SK-N-SH (cell line): ENCODE measurements around the gene SP4. TPM values are rescaled to one million over a fixed set of nuclear protein-coding genes. Genes with fewer than 3 reads are reported as not detected.
A peak's percentile ranks its signal among the peaks of the same experiment; 100 is the strongest.

ENCODE experiments used
- CTCF ChIA-PET: fragments of 300-600, 350-600 bp; formaldehyde crosslinking; extraction: SDS; loops from one replicate; lab custom pipeline; 2021; lab: Yijun Ruan, JAX
- POLR2A ChIA-PET: fragments of 350-600 bp; sonication (Branson Sonifier 250); formaldehyde crosslinking; extraction: SDS; loops from one replicate; lab custom pipeline; 2020; ENCODE audit warnings: antibody characterized with exemption, inconsistent platforms; lab: Yijun Ruan, JAX
- DNase-seq: peaks from one replicate; pipeline ENCODE4 v3.0.0; 2012
- H2AFZ ChIP-seq: fragments of 200-600 bp; sonication (generic); 2 replicates; pipeline ENCODE4 v1.8.1; 2016; ENCODE audit warnings: antibody characterized with exemption, mild to moderate bottlenecking, low read depth
- H3F3A ChIP-seq: fragments of 200-600 bp; sonication (generic); replicated peaks from 2 replicates; pipeline ENCODE3; 2016; ENCODE audit warnings: antibody characterized with exemption, mild to moderate bottlenecking; ENCODE audit not compliant: insufficient read depth
- H3K27ac ChIP-seq, 2 experiments: fragments of 200-500 bp in 1 of 2; fragments of 200-600 bp in 1 of 2; sonication (Bioruptor generic) in 1 of 2; sonication (generic), shearing (Covaris generic) in 1 of 2; 2 replicates each; pipeline versions ENCODE4 v1.5.1 to v1.6.1; 2014 to 2016; ENCODE audit warnings: low read depth in 2 of 2, inconsistent platforms in 1 of 2, low read length in 1 of 2, mild to moderate bottlenecking in 1 of 2, mixed read lengths in 1 of 2
- H3K27me3 ChIP-seq: fragments of 200-600 bp; sonication (generic), shearing (Covaris generic); 2 replicates; pipeline ENCODE4 v1.6.1; 2016; ENCODE audit warnings: mixed run types; ENCODE audit not compliant: insufficient read depth
- H3K36me3 ChIP-seq, 2 experiments: fragments of 200-500 bp in 1 of 2; fragments of 200-600 bp in 1 of 2; sonication (Bioruptor generic) in 1 of 2; sonication (generic) in 1 of 2; replicated peaks in 1 of 2; 2 replicates each; pipeline versions ENCODE3 to v1.5.1; 2014 to 2016; ENCODE audit warnings: low read length in 1 of 2, mild to moderate bottlenecking in 1 of 2; ENCODE audit not compliant: insufficient read depth in 2 of 2, control insufficient read depth in 1 of 2
- H3K4me1 ChIP-seq, 2 experiments: fragments of 200-500 bp in 1 of 2; fragments of 200-600 bp in 1 of 2; sonication (Bioruptor generic) in 1 of 2; sonication (generic), shearing (Covaris generic) in 1 of 2; 2 replicates each; pipeline versions ENCODE4 v1.5.1 to v1.6.1; 2014 to 2016; ENCODE audit warnings: low read depth in 1 of 2, low read length in 1 of 2, mixed run types in 1 of 2; ENCODE audit not compliant: insufficient read depth in 2 of 2, control insufficient read depth in 1 of 2
- H3K4me2 ChIP-seq: fragments of 200-600 bp; sonication (generic), shearing (Covaris generic); 2 replicates; pipeline ENCODE4 v1.6.1; 2017; ENCODE audit warnings: mixed run types
- H3K4me3 ChIP-seq, 2 experiments: fragments of 200-500 bp in 1 of 2; fragments of 200-600 bp in 1 of 2; sonication (Bioruptor generic) in 1 of 2; sonication (generic), shearing (Covaris generic) in 1 of 2; 2 replicates each; pipeline versions ENCODE4 v1.5.1 to v1.8.1; 2014 to 2016; ENCODE audit warnings: low read depth in 2 of 2, inconsistent platforms in 1 of 2, low read length in 1 of 2, mild to moderate bottlenecking in 1 of 2, mixed read lengths in 1 of 2, moderate library complexity in 1 of 2
- H3K79me2 ChIP-seq: fragments of 200-600 bp; sonication (generic); 2 replicates; pipeline ENCODE4 v1.8.1; 2017; ENCODE audit warnings: mild to moderate bottlenecking; ENCODE audit not compliant: insufficient read depth
- H3K9ac ChIP-seq: fragments of 200-600 bp; sonication (generic); 2 replicates; pipeline ENCODE4 v1.6.1; 2017; ENCODE audit warnings: mixed run types
- H3K9me2 ChIP-seq: fragments of 200-600 bp; sonication (generic); 2 replicates; pipeline ENCODE4 v1.6.1; 2017; ENCODE audit warnings: mixed run types
- H3K9me3 ChIP-seq: fragments of 200-600 bp; sonication (generic); 2 replicates; pipeline ENCODE4 v1.6.1; 2017; ENCODE audit warnings: mixed run types, mild to moderate bottlenecking, moderate library complexity
- H4K20me1 ChIP-seq: fragments of 200-600 bp; sonication (generic); 2 replicates; pipeline ENCODE4 v1.6.1; 2017; ENCODE audit warnings: mild to moderate bottlenecking, mixed run types; ENCODE audit not compliant: insufficient read depth
- CTCF ChIP-seq: fragments of 200-600 bp; sonication (generic); IDR thresholded peaks from 2 replicates; pipeline ENCODE4 v1.6.1; 2017; ENCODE audit warnings: antibody characterized with exemption, mild to moderate bottlenecking, moderate library complexity
- EZH2phosphoT487 ChIP-seq: fragments of 200-600 bp; sonication (generic); IDR thresholded peaks from 2 replicates; pipeline ENCODE4 v1.6.1; 2017; ENCODE audit warnings: low read depth, mixed run types, mild to moderate bottlenecking, antibody characterized with exemption, moderate library complexity, borderline replicate concordance
- FOXJ3 ChIP-seq: sonication (generic); formaldehyde crosslinking; IDR thresholded peaks from 2 replicates; pipeline ENCODE4 v1.5.1; 2020; ENCODE audit warnings: mild to moderate bottlenecking, missing genetic modification reagents
- GABPA ChIP-seq: IDR thresholded peaks from 2 replicates; pipeline ENCODE4 v1.4.0; 2012; ENCODE audit warnings: low read depth, mild to moderate bottlenecking
- GATA2 ChIP-seq: sonication (generic); formaldehyde crosslinking; IDR thresholded peaks from 2 replicates; pipeline ENCODE4 v1.5.0; 2020; ENCODE audit warnings: mild to moderate bottlenecking, missing genetic modification reagents
- JUND ChIP-seq: IDR thresholded peaks from 2 replicates; pipeline ENCODE4 v1.4.0; 2012
- NFIC ChIP-seq: IDR thresholded peaks from 2 replicates; pipeline ENCODE4 v1.4.0; 2012; ENCODE audit warnings: borderline replicate concordance
- NRF1 ChIP-seq: IDR thresholded peaks from 2 replicates; pipeline ENCODE4 v1.6.1; 2012; ENCODE audit warnings: low read depth, mild to moderate bottlenecking, low read length
- PBX3 ChIP-seq: IDR thresholded peaks from 2 replicates; pipeline ENCODE4; 2012
- POLR2AphosphoS5 ChIP-seq: IDR thresholded peaks from 2 replicates; pipeline ENCODE4 v1.6.1; 2012; ENCODE audit warnings: low read depth, low read length
- RCOR1 ChIP-seq: fragments of 150-350 bp; IDR thresholded peaks from 2 replicates; pipeline ENCODE4 v1.6.1; 2017; ENCODE audit warnings: antibody characterized with exemption, low read length
- SMC3 ChIP-seq: IDR thresholded peaks from 2 replicates; pipeline ENCODE4 v1.6.1; 2012; ENCODE audit warnings: low read depth, low read length, improper control_type of control experiment
- TEAD4 ChIP-seq: IDR thresholded peaks from 2 replicates; pipeline ENCODE4 v1.4.0; 2012; ENCODE audit warnings: mild to moderate bottlenecking, borderline replicate concordance; ENCODE audit not compliant: insufficient read depth
- USF2 ChIP-seq: fragments of 150-350 bp; IDR thresholded peaks from 2 replicates; pipeline ENCODE4 v1.6.1; 2017; ENCODE audit warnings: antibody characterized with exemption, low read length, low read depth, borderline replicate concordance
- WGBS: methylation state at CpG from one replicate; pipeline ENCODE4 v1.1.6; 2017; ENCODE audit warnings: low lambda C conversion rate; 5-methylcytosine and 5-hydroxymethylcytosine counted together
- polyA plus RNA-seq, 3 experiments: library from polyadenylated mRNA; depleted of rRNA; stranded (reverse); fragments of >200 nt; gene quantifications; 2 replicates each; pipeline ENCODE4 v1.2.3, GENCODE V29; 2012
- TF ChIP-seq, protein P1 (sequence below): IDR thresholded peaks from 2 replicates; pipeline ENCODE4 v1.4.0; 2012; ENCODE audit warnings: low read depth

Gene SP4
- polyA plus RNA-seq, 1 of the 3 experiments (the other 2 are of a cell fraction): 1.1 TPM

DNA sequence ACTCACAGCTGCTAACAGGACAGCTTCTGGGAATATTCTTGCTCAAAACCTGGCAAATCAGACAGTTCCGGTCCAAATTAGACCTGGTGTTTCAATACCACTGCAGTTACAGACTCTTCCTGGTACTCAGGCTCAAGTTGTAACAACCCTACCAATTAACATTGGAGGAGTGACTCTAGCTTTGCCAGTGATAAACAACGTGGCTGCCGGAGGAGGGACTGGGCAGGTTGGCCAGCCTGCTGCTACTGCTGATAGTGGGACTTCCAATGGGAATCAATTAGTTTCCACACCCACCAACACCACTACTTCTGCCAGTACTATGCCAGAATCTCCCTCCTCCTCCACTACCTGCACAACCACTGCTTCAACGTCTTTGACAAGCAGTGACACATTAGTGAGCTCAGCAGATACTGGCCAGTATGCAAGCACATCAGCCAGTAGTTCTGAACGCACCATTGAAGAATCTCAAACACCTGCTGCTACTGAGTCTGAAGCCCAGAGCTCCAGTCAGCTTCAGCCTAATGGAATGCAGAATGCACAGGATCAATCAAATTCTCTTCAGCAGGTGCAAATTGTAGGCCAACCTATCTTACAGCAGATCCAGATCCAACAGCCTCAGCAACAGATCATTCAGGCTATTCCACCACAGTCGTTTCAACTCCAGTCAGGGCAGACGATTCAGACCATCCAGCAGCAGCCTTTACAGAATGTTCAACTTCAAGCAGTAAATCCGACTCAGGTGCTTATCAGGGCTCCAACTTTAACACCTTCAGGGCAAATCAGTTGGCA is 2.1 kb downstream of the SP4 start:
- H3K36me3 ChIP-seq: peaks cover 0 to 2% of the 10 kb centered on the region in 2 experiments
- TF ChIP-seq PBX3: no peak
- TF ChIP-seq SMC3: no peak
- no peak for TF ChIP-seq FOXJ3 (CRISPR knock-in tag)
- TF ChIP-seq POLR2AphosphoS5: no peak
- no peak for TF ChIP-seq GABPA
- TF ChIP-seq NRF1: no peak
- TF ChIP-seq RCOR1: no peak
- TF ChIP-seq USF2: no peak
- no peak for TF ChIP-seq EZH2phosphoT487
- no peak for TF ChIP-seq NFIC
- TF ChIP-seq GATA2 (CRISPR knock-in tag): no peak
- TF ChIP-seq, protein P1, sequence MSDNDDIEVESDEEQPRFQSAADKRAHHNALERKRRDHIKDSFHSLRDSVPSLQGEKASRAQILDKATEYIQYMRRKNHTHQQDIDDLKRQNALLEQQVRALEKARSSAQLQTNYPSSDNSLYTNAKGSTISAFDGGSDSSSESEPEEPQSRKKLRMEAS: no peak
- no peak for TF ChIP-seq JUND
- TF ChIP-seq CTCF: no peak
- TF ChIP-seq TEAD4: no peak
- DNase-seq: no peak
- CTCF ChIA-PET: interaction anchor here (1.8 kb wide), 1 partner anchor 10 kb away, joined by 4 read pairs; no protein-coding TSS in a partner anchor
- POLR2A ChIA-PET: no interaction called here
- no peak overlapping the region for H3K4me3 ChIP-seq
- no peaks in the 10 kb centered on the region for H3K9me3 ChIP-seq
- H3K9me2 ChIP-seq: no peaks in the 10 kb centered on the region
- H3K9ac ChIP-seq: no peak overlapping the region
- peaks cover 12% of the 10 kb centered on the region for H3F3A ChIP-seq
- 95% methylated on average over 8 of the region's 8 CpGs for WGBS
- H3K4me1 ChIP-seq: peaks cover 0 to 28% of the 10 kb centered on the region in 2 experiments; a peak in 2 of 4 replicates
- no peak overlapping the region for H2AFZ ChIP-seq
- H3K27ac ChIP-seq: no peak overlapping the region
- no peaks in the 10 kb centered on the region for H3K27me3 ChIP-seq
- 0 out of 2 replicates have a peak overlapping the region, but pooled peaks have one; percentile 11 for H3K4me2 ChIP-seq
- no peaks in the 10 kb centered on the region for H3K79me2 ChIP-seq
- H4K20me1 ChIP-seq: no peaks in the 10 kb centered on the region
